Esophagus muscularis mucosa (tissue), 3 donors: ENCODE data around the gene LBX1.

Experiments used
- POLR2A ChIP-seq: fragments of 450-650 bp; IDR thresholded peaks from one replicate; pipeline ENCODE4 v1.6.1; 2017; ENCODE audit warnings: antibody characterized with exemption, moderate library complexity, mild to moderate bottlenecking, low read depth
- TF ChIP-seq, protein P1 (sequence below), 3 experiments: fragments of 200-600 bp in 2 of 3; fragments of 450-650 bp in 1 of 3; sonication (generic) in 2 of 3; IDR thresholded peaks; one replicate each; pipeline ENCODE4 v1.5.1; 2017 to 2019; ENCODE audit warnings: antibody characterized with exemption in 3 of 3, mild to moderate bottlenecking in 2 of 3, moderate library complexity in 1 of 3

DNA sequence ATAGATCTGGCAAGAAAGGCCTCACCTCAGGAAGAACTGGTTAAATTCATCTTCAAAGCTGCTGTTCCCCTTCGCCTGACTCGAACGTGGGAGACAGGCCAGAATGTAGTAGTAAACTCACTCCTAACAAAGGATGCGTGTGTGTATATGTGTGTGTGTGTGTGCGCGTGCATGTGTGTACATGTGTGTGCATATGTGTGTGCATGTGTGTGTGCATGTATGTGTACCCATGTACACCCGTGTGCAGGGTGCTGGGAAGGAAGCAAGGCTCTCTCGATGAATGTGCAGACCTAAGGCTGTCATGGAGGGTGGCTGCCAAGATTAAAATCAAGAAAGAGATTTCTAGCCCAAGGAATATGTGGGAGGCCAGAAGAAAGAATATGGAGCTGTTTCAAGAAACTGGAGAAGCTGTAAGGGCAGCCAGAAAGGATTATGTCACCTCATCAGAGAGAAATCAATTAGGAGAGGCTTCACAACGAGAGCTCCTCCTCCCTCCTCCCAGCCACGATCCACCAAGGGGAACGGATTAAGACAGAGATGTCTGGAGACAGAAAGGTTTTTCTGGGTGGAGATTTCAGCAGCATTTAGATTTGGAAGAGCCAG, 34.0 kb upstream of the LBX1 start:
- TF ChIP-seq, protein P1, sequence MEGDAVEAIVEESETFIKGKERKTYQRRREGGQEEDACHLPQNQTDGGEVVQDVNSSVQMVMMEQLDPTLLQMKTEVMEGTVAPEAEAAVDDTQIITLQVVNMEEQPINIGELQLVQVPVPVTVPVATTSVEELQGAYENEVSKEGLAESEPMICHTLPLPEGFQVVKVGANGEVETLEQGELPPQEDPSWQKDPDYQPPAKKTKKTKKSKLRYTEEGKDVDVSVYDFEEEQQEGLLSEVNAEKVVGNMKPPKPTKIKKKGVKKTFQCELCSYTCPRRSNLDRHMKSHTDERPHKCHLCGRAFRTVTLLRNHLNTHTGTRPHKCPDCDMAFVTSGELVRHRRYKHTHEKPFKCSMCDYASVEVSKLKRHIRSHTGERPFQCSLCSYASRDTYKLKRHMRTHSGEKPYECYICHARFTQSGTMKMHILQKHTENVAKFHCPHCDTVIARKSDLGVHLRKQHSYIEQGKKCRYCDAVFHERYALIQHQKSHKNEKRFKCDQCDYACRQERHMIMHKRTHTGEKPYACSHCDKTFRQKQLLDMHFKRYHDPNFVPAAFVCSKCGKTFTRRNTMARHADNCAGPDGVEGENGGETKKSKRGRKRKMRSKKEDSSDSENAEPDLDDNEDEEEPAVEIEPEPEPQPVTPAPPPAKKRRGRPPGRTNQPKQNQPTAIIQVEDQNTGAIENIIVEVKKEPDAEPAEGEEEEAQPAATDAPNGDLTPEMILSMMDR (IDR thresholded peaks at IDR 0.05), result no peak
- no peak for TF ChIP-seq POLR2A
